ENCODE data around the gene CAPN5. TPM values are rescaled to one million over a fixed set of nuclear protein-coding genes. Genes with fewer than 3 reads are reported as not detected.
A peak's percentile ranks its signal among the peaks of the same experiment; 100 is the strongest.

Gene CAPN5
- total RNA-seq, 4 donors from 2014 or later = 4.0 to 11.3 (median 6.0) TPM

DNA sequence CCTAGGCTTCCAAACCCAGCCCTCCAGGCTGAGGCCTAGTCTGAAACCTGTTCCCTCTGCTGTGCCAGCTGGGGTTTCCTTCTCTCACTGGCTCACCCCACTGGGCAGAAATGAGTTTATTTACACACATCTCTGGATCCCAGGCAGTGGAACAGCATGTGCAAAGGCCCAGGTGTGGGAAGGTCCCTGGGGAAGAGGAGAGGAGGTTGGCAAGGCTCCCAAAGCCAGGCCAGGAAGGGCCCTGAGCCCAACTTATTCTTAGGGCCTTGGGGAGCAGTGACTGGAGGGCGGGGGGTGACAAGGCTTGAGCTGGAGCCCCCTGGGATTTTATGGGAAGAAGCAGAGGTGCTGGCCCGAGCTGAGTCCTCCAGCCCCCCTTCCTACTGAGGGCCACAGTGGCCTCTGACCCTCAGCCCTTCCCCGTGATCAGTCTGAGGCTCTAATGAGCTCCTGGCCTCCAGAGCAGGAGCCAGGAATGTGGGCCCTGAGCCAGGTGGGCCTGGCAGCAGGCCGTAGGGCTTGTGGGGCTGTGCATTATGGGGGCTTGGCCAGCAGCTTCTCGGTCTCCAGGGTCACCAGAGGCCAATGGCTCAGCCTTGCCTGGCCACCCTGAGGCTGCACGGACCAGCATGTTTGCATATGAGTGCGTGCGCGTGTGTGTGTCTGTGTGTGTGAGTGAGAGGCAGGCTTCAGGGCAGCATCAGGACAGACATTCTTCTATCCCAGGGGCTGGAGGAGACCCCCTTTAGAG lies 64.2 kb downstream of the CAPN5 start:
- WGBS = 67% methylated on average over 6 of the region's 9 CpGs
- no peak for DNase-seq (ENCODE audit: extremely low spot score)
- peak overlapping the region in 1 of 4 donors; percentile 10 for H3K27ac ChIP-seq (replicated peaks in 1 of 4)

DNA sequence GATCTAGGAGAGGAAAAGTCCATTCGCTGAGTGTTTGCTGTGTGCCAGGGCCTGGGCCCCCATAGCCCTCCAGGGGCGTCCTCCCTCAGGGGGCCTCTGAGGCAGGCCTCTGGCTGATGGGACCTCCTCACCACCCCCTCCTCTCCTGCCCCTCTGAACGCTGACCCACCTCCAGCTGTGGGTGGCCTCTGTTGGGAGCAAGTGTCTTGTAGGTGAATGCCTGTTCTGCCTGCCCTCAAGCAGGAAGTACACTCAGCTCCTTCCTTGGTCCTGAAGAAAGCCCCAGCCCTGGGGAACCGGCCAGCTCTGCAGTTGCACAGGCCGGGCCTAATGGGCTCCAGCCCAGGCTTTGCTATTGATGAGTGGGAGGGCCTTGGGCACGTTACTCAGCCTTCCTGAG lies 64.8 kb downstream of the CAPN5 start:
- Histone ChIP-seq H3K9me3 (no peaks in the 10 kb centered on the region), H3K4me3 (no peak overlapping the region), H3K4me1 (peaks cover 14 to 38% (median 35%) of the 10 kb centered on the region in 4 donors), H3K27me3 (peaks cover 0 to 14% (median 0%) of the 10 kb centered on the region in 4 donors), H3K27ac (replicated peaks in 1 of 4) (no peak overlapping the region), H3K36me3 (no peaks in the 10 kb centered on the region)
- TF ChIP-seq CTCF (IDR thresholded peaks at IDR 0.05) (no peak), EP300 (IDR thresholded peaks at IDR 0.05) (no peak), POLR2A (IDR thresholded peaks at IDR 0.05; ENCODE audit: low read depth) (no peak), POLR2AphosphoS5 (IDR thresholded peaks at IDR 0.05) (no peak)
- 90% methylated on average over 4 of the region's 6 CpGs for WGBS
- intact Hi-C loops (cut with DNase I) = loop anchor here (2.0 kb wide), 1 partner anchor 57 kb away; no protein-coding TSS in a partner anchor
- DNase-seq (ENCODE audit: extremely low spot score) = no peak

More for the DNA sequence above, 64.2 kb downstream of the CAPN5 start:
- H3K4me1 ChIP-seq = peaks cover 14 to 38% (median 36%) of the 10 kb centered on the region in 4 donors
- no peak for TF ChIP-seq EP300 (IDR thresholded peaks at IDR 0.05)
- no peak for TF ChIP-seq POLR2AphosphoS5 (IDR thresholded peaks at IDR 0.05)
- no peak for TF ChIP-seq POLR2A (IDR thresholded peaks at IDR 0.05; ENCODE audit: low read depth)
- TF ChIP-seq CTCF (IDR thresholded peaks at IDR 0.05) = no peak
- H3K27me3 ChIP-seq = peaks cover 0 to 18% (median 0%) of the 10 kb centered on the region in 4 donors
- H3K9me3 ChIP-seq = no peaks in the 10 kb centered on the region
- no peaks in the 10 kb centered on the region for H3K36me3 ChIP-seq
- intact Hi-C loops (cut with DNase I) = loop anchor here (2.0 kb wide), 1 partner anchor 58 kb away; no protein-coding TSS in a partner anchor
- no peak overlapping the region for H3K4me3 ChIP-seq

- DNase-seq (ENCODE audit: extremely low spot score) = no peak
- 25% methylated on average over 1 of the region's 2 CpGs for WGBS
- intact Hi-C loops (cut with DNase I) = no loop called here
- Histone ChIP-seq H3K27ac (replicated peaks in 1 of 4) (no peak overlapping the region), H3K36me3 (no peaks in the 10 kb centered on the region), H3K4me1 (peaks cover 16 to 35% (median 28%) of the 10 kb centered on the region in 4 donors), H3K9me3 (no peaks in the 10 kb centered on the region), H3K4me3 (no peak overlapping the region), H3K27me3 (peaks cover 0 to 21% (median 13%) of the 10 kb centered on the region in 4 donors)
- TF ChIP-seq POLR2AphosphoS5 (IDR thresholded peaks at IDR 0.05) (no peak), CTCF (IDR thresholded peaks at IDR 0.05) (no peak), EP300 (IDR thresholded peaks at IDR 0.05) (no peak), POLR2A (IDR thresholded peaks at IDR 0.05; ENCODE audit: low read depth) (no peak)
Observed at GRCh38 chr11:77135069-77135468, 68.3 kb downstream of the CAPN5 start.

DNA sequence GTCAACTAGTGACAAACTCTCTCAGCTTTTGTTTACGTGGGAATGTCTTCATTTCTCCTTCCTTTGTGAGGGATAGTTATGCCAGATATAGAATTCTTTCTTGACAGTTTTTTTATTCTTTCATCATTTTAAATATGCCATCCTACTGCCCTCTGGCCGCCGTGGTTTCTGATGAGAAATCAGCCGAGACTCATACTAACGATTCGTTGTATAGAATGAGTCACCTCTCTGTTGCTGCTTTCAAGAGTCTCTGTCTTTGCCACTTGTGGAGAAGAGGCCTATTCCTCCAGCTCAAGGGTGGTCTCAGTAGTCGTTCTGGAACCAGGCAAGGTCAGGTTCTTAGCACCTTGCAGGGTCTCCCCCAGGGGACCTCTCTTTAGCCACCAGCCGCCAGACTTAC lies 69.3 kb downstream of the CAPN5 start:
- Histone ChIP-seq H3K27me3 (peaks cover 0 to 21% (median 13%) of the 10 kb centered on the region in 4 donors), H3K27ac (replicated peaks in 1 of 4) (no peak overlapping the region), H3K4me1 (peaks cover 15 to 32% (median 23%) of the 10 kb centered on the region in 4 donors), H3K4me3 (no peak overlapping the region), H3K9me3 (no peaks in the 10 kb centered on the region), H3K36me3 (no peaks in the 10 kb centered on the region)
- TF ChIP-seq EP300 (IDR thresholded peaks at IDR 0.05) (no peak), POLR2A (IDR thresholded peaks at IDR 0.05; ENCODE audit: low read depth) (no peak), POLR2AphosphoS5 (IDR thresholded peaks at IDR 0.05) (no peak), CTCF (IDR thresholded peaks at IDR 0.05) (no peak)
- DNase-seq (ENCODE audit: extremely low spot score) = no peak
- intact Hi-C loops (cut with DNase I) = no loop called here
- WGBS = 81% methylated on average over 8 of the region's 8 CpGs
